ENCODE measurements around the gene PNPLA7. TPM values are rescaled to one million over a fixed set of nuclear protein-coding genes. Genes with fewer than 3 reads are reported as not detected.

The PNPLA7 gene
- total RNA-seq, 1 donor from 2014 or later: 13.5 TPM

DNA sequence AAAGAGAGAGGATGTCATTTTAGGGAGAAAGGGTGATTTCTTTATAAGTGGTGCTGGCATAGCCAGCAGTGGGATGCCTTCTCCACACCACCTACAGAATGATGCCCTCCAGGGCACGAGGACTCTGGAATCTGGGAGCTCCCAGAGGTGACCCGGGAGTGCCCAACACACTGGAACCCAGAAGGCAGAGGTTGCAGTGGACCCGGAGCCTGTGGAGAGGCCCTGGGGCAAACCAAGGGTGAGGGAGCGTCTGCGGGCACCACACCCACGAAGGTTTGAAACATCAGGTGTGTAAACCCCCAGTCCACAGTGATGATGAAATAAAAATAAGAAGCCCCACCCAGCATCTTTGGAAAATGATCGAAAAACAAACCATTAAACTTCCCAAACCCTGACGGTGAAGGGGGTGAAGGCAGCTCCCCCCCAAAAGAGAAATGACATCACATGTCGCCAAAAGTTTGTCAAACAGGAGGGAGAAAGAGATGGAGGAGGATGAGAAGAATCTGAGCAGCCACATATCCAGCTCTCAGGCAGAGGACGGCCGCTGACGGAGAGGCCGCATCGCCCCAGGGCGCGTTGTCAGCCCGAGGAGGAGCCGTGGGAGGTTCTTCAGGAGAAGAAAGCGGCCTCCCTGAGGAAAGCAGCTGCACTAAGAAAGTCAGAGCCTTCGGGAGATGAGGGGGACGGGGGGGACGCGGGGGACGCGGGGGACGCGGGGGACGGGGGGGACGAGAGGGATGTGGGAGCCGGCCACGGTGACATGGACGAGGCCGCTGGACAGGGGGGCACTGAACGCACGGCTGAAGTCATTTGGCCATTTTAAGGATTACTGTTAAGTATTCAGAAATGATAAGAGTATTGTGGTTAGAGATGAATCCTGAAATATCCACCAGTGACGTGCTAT lies 47.9 kb downstream of the PNPLA7 start:
- H3K27ac ChIP-seq: no peak overlapping the region
- no peaks in the 10 kb centered on the region for H3K9me3 ChIP-seq
- H3K27me3 ChIP-seq: no peaks in the 10 kb centered on the region
- peaks cover 0 to 21% of the 10 kb centered on the region in 2 donors for H3K36me3 ChIP-seq
- no peak for DNase-seq (ENCODE audit: low spot score in 2 of 2)
- TF ChIP-seq, protein P1, sequence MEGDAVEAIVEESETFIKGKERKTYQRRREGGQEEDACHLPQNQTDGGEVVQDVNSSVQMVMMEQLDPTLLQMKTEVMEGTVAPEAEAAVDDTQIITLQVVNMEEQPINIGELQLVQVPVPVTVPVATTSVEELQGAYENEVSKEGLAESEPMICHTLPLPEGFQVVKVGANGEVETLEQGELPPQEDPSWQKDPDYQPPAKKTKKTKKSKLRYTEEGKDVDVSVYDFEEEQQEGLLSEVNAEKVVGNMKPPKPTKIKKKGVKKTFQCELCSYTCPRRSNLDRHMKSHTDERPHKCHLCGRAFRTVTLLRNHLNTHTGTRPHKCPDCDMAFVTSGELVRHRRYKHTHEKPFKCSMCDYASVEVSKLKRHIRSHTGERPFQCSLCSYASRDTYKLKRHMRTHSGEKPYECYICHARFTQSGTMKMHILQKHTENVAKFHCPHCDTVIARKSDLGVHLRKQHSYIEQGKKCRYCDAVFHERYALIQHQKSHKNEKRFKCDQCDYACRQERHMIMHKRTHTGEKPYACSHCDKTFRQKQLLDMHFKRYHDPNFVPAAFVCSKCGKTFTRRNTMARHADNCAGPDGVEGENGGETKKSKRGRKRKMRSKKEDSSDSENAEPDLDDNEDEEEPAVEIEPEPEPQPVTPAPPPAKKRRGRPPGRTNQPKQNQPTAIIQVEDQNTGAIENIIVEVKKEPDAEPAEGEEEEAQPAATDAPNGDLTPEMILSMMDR (IDR thresholded peaks at IDR 0.05): no peak
- H3K4me1 ChIP-seq: no peaks in the 10 kb centered on the region
- no peak overlapping the region for H3K4me3 ChIP-seq
- intact Hi-C loops (cut with DNase I): no loop called here

DNA sequence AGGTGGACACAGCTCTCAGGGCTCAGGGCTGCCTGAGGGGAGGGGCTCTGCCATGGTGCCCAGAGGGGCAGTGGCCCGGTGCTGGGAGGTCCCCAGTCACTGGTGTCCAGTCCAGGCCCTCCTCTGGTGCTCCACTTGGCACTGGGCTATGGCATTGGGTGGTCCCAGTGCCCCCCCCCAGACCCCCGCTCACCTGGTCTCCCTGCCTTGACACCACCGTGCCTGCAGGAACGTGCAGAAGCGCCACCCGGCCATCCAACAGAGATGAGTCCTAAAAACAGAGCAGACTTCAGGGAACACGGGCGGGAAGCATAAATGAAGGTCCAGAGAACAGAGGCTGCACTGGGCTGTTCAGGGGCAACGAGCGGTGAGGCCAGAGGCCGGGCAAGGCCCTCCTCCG lies 48.7 kb downstream of the PNPLA7 start:
- no peaks in the 10 kb centered on the region for H3K27me3 ChIP-seq
- no peak overlapping the region for H3K4me3 ChIP-seq
- H3K36me3 ChIP-seq: peaks cover 0 to 29% of the 10 kb centered on the region in 2 donors
- intact Hi-C loops (cut with DNase I): no loop called here
- TF ChIP-seq, protein P1 (IDR thresholded peaks at IDR 0.05): no peak
- DNase-seq (ENCODE audit: low spot score in 2 of 2): no peak
- H3K27ac ChIP-seq: no peak overlapping the region
- H3K9me3 ChIP-seq: no peaks in the 10 kb centered on the region
- H3K4me1 ChIP-seq: no peaks in the 10 kb centered on the region

DNA sequence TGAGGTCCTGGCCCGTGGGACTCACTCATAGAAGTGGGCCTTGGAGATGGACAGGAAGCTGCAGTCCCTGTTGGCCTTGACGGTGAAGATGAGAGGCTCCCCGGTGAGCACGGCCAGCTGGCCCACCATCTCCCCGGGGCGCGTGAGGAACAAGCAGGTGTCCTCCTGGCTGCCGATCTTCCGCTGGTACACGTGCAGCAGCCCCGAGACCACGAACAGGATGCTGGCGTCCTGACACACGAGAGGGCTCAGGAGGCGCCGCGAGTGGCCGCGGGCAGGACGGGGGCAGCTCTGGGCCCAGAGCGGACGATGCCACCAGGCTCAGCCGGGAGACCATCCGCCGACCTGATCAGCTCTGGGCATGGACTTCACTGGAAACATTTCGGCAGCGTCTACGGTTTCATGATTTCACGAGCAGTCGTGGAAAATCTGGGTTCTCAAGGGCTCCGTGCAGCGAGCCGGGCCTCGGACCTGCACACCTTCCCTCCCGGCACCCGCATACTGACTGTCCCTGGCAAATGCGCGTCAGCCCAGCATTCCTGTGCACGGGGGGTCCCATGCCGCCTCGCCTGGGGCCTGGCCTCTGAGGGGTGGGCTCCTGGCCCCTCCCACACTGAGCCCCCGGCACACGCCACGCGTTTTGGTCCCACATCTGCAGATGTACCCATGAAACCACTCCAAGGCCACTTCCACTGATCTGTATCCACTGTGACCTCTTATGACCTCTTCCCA lies 49.4 kb downstream of the PNPLA7 start:
- intact Hi-C loops (cut with DNase I): no loop called here

DNA sequence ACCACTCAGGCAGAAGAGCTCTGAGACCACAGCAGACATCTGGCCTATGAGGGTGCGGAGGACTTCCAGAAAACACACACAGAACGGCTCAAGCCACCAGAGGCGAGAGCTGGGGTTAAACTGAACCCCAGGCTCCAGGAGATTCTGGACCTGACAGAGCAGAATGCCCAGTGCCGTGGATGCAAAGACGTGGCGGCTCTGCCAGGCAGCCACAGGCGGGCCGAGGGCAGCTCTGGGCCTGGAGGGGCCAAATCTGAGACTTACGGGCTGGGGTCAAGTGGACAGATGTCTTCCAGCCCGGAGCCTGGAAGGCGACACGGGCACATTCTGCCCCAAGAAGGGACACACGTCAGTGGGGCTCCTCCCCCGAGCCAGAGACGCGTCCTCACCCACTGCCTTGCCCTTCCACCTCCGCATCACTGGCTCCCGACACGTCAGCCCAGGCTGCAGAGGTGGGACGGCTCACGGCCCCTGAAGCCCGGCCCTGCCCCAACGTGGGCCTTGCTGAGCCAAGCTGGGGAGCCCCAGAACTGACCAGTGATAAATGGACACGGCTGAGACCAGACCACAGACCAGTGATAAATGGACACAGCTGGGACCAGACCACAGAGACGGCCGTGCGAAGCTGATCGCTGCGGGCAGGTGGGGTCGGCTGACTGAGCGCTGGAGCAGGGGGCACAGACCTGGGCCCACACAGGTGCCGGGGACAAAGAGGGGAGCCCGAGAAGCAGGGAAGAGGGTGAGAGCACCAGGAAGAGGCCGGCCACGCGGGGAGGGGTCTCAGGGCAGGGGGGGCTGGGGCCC lies 50.1 kb downstream of the PNPLA7 start:
- Histone ChIP-seq H3K27me3 (no peaks in the 10 kb centered on the region), H3K4me3 (no peak overlapping the region), H3K4me1 (no peaks in the 10 kb centered on the region), H3K27ac (no peak overlapping the region), H3K36me3 (peaks cover 0 to 29% of the 10 kb centered on the region in 2 donors), H3K9me3 (no peaks in the 10 kb centered on the region)
- TF ChIP-seq, protein P1 (IDR thresholded peaks at IDR 0.05): no peak
- DNase-seq (ENCODE audit: low spot score in 2 of 2): no peak
- intact Hi-C loops (cut with DNase I): no loop called here

More for the DNA sequence above, 49.4 kb downstream of the PNPLA7 start:
- H3K9me3 ChIP-seq: no peaks in the 10 kb centered on the region
- DNase-seq (ENCODE audit: low spot score in 2 of 2): no peak
- H3K4me3 ChIP-seq: no peak overlapping the region
- TF ChIP-seq, protein P1 (IDR thresholded peaks at IDR 0.05): no peak
- no peaks in the 10 kb centered on the region for H3K4me1 ChIP-seq
- H3K36me3 ChIP-seq: peaks cover 0 to 29% of the 10 kb centered on the region in 2 donors
- H3K27ac ChIP-seq: no peak overlapping the region
- no peaks in the 10 kb centered on the region for H3K27me3 ChIP-seq

DNA sequence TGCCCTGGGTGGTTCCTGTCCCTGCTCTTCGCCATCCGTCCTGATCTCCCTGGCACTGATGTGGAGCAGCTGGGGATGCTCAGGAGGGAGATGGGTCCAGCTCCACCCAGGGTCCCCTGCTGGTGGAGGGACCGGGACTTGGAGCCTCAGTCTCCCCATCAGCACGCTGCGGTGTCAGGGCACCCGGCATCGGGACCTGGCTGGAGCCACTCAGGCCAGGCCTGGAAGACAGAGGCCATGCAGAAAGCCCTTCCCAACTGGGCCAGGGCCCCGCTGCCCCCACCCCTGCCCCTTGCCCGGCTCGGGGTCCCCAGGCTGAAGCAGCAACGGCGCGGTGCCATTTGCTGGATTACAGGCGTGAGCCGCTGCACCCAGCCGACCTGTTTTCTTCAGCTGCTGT lies 50.8 kb downstream of the PNPLA7 start:
- TF ChIP-seq, protein P1 (IDR thresholded peaks at IDR 0.05): no peak
- Histone ChIP-seq H3K4me1 (no peaks in the 10 kb centered on the region), H3K4me3 (no peak overlapping the region), H3K27ac (no peak overlapping the region), H3K27me3 (no peaks in the 10 kb centered on the region), H3K36me3 (peaks cover 0 to 29% of the 10 kb centered on the region in 2 donors), H3K9me3 (no peaks in the 10 kb centered on the region)
- DNase-seq (ENCODE audit: low spot score in 2 of 2): no peak
- intact Hi-C loops (cut with DNase I): no loop called here

Data from ascending aorta (tissue), 2 donors.